ENCODE results near the gene TKTL1. TPM values are rescaled to one million over a fixed set of nuclear protein-coding genes. Genes with fewer than 3 reads are reported as not detected.

TKTL1 gene
- total RNA-seq, 1 donor from 2014 or later, result not detected

- Histone ChIP-seq H3K4me2 (peak within 1 kb of the TSS; percentile 61), H3K4me1 (no peaks in the 10 kb centered on the region), H3K36me3 (no peaks in the 10 kb centered on the region), H3K9ac (no peak within 1 kb of the TSS), H4K20me1 (ENCODE audit: low read depth) (peaks cover 2% of the 10 kb centered on the region), H3K9me3 (ENCODE audit: low read depth) (no peaks in the 10 kb centered on the region), H3K27me3 (peaks cover 16% of the 10 kb centered on the region), H2AFZ (replicated peaks) (no peak within 1 kb of the TSS), H3F3A (ENCODE audit: low read depth) (peaks cover 20% of the 10 kb centered on the region), H3K27ac (no peak within 1 kb of the TSS), H3K79me2 (ENCODE audit: low read depth) (peaks cover 19% of the 10 kb centered on the region), H3K4me3 (peak within 1 kb of the TSS; percentile 35)
- H3K27me3 Mint-ChIP-seq (ENCODE audit: insufficient read depth, low read depth), result peaks cover 11% of the 10 kb centered on the region
- peak within 1 kb of the TSS; percentile 77 for H3K4me3 Mint-ChIP-seq
- H3K36me3 Mint-ChIP-seq, result no peaks in the 10 kb centered on the region
- H3K27ac Mint-ChIP-seq, result no peak within 1 kb of the TSS
- TF ChIP-seq EZH2 (IDR thresholded peaks at IDR 0.05), result no peak
- TF ChIP-seq, protein P1, sequence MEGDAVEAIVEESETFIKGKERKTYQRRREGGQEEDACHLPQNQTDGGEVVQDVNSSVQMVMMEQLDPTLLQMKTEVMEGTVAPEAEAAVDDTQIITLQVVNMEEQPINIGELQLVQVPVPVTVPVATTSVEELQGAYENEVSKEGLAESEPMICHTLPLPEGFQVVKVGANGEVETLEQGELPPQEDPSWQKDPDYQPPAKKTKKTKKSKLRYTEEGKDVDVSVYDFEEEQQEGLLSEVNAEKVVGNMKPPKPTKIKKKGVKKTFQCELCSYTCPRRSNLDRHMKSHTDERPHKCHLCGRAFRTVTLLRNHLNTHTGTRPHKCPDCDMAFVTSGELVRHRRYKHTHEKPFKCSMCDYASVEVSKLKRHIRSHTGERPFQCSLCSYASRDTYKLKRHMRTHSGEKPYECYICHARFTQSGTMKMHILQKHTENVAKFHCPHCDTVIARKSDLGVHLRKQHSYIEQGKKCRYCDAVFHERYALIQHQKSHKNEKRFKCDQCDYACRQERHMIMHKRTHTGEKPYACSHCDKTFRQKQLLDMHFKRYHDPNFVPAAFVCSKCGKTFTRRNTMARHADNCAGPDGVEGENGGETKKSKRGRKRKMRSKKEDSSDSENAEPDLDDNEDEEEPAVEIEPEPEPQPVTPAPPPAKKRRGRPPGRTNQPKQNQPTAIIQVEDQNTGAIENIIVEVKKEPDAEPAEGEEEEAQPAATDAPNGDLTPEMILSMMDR (IDR thresholded peaks at IDR 0.05), result peak; percentile 32
- peaks cover 4% of the 10 kb centered on the region for H3K4me1 Mint-ChIP-seq
- peak; percentile 73 for DNase-seq (ENCODE audit: low spot score)
- H3K9me3 Mint-ChIP-seq, result peaks cover 15% of the 10 kb centered on the region
These were observed 78.9 kb downstream of the TKTL1 start, which contains the start of gene FLNA for GRCh38 chrX:154374313-154375155. Gene FLNA (minus strand): TSS chrX:154374634. CDS start chrX:154371245, 3,389 bp downstream.

GRCh38 chrX:154375156-154375504 is 79.5 kb downstream of the TKTL1 start:
- DNase-seq (ENCODE audit: low spot score), result no peak
- peaks cover 19% of the 10 kb centered on the region for H3K79me2 ChIP-seq (ENCODE audit: low read depth)
- H3F3A ChIP-seq (ENCODE audit: low read depth), result peaks cover 20% of the 10 kb centered on the region
- H3K27me3 Mint-ChIP-seq (ENCODE audit: insufficient read depth, low read depth), result peaks cover 6% of the 10 kb centered on the region
- peak overlapping the region; percentile 69 for H3K4me3 Mint-ChIP-seq
- H3K4me1 ChIP-seq, result no peaks in the 10 kb centered on the region
- H3K27ac Mint-ChIP-seq, result no peak overlapping the region
- peaks cover 16% of the 10 kb centered on the region for H3K27me3 ChIP-seq
- no peak overlapping the region for H3K9ac ChIP-seq
- H3K27ac ChIP-seq, result no peak overlapping the region
- no peak overlapping the region for H2AFZ ChIP-seq (replicated peaks)
- no peaks in the 10 kb centered on the region for H3K36me3 Mint-ChIP-seq
- H3K9me3 Mint-ChIP-seq, result peaks cover 13% of the 10 kb centered on the region
- H4K20me1 ChIP-seq (ENCODE audit: low read depth), result peaks cover 4% of the 10 kb centered on the region
- no peaks in the 10 kb centered on the region for H3K9me3 ChIP-seq (ENCODE audit: low read depth)
- no peaks in the 10 kb centered on the region for H3K36me3 ChIP-seq
- peak overlapping the region; percentile 61 for H3K4me2 ChIP-seq
- TF ChIP-seq EZH2 (IDR thresholded peaks at IDR 0.05) (no peak), EZH2phosphoT487 (IDR thresholded peaks at IDR 0.05) (no peak)
- TF ChIP-seq, protein P1 (IDR thresholded peaks at IDR 0.05), result no peak
- H3K4me1 Mint-ChIP-seq, result peaks cover 8% of the 10 kb centered on the region
- H3K4me3 ChIP-seq, result no peak overlapping the region

DNA sequence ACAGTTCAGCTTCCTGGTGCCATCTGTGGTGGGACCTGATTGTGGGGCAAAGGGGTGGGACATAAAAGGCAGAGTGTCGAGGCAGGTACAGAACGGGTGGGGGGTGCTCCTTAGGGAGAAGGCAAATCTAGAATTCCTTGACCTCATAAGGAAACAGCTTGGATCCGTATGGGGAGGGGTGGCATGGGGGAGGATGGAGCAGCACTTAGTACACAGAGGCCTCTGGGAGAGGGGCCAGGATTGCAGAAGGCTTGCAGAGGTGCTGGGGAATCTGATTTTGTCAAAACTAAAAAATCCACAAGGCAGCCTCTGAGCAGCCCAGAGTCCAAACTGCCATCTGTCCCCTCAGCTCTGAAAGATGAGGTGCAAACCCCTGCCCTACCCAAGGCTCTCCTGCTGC is 81.2 kb downstream of the TKTL1 start:
- Mint-ChIP-seq H3K4me3 (no peak overlapping the region), H3K36me3 (no peaks in the 10 kb centered on the region), H3K27me3 (ENCODE audit: insufficient read depth, low read depth) (peaks cover 4% of the 10 kb centered on the region), H3K27ac (no peak overlapping the region), H3K4me1 (peaks cover 19% of the 10 kb centered on the region), H3K9me3 (peaks cover 17% of the 10 kb centered on the region)
- H3K4me2 ChIP-seq, result no peak overlapping the region
- no peak overlapping the region for H2AFZ ChIP-seq (replicated peaks)
- no peak overlapping the region for H3K4me3 ChIP-seq
- no peak overlapping the region for H3K9ac ChIP-seq
- no peak for DNase-seq (ENCODE audit: low spot score)
- H3K4me1 ChIP-seq, result peaks cover 3% of the 10 kb centered on the region
- no peak for TF ChIP-seq EZH2 (IDR thresholded peaks at IDR 0.05)
- TF ChIP-seq, protein P1 (IDR thresholded peaks at IDR 0.05), result no peak
- TF ChIP-seq EZH2phosphoT487 (IDR thresholded peaks at IDR 0.05), result no peak
- H3K79me2 ChIP-seq (ENCODE audit: low read depth), result peaks cover 18% of the 10 kb centered on the region
- H3K36me3 ChIP-seq, result no peaks in the 10 kb centered on the region
- H3K27me3 ChIP-seq, result peaks cover 16% of the 10 kb centered on the region
- H4K20me1 ChIP-seq (ENCODE audit: low read depth), result peaks cover 16% of the 10 kb centered on the region
- H3K9me3 ChIP-seq (ENCODE audit: low read depth), result no peaks in the 10 kb centered on the region
- H3K27ac ChIP-seq, result no peak overlapping the region
- peaks cover 26% of the 10 kb centered on the region for H3F3A ChIP-seq (ENCODE audit: low read depth)

Measured in neural progenitor cell (in vitro differentiated cells).